ENCODE data around the gene PACS1. TPM values are rescaled to one million over a fixed set of nuclear protein-coding genes. Genes with fewer than 3 reads are reported as not detected.

Gene PACS1
- total and polyA plus RNA-seq, 9 donors = 22.4 to 92.9 (median 73.9) TPM

- Histone ChIP-seq H3K27me3 (no peaks in the 10 kb centered on the region), H3K36me3 (no peaks in the 10 kb centered on the region), H3K4me1 (ENCODE audit: insufficient read depth) (no peaks in the 10 kb centered on the region), H3K4me3 (no peak overlapping the region), H3K9me3 (no peaks in the 10 kb centered on the region), H3K27ac (no peak overlapping the region)
- intact Hi-C loops (cut with DNase I) = no loop called here
- DNase-seq = no peak
- TF ChIP-seq CTCF (IDR thresholded peaks at IDR 0.05) (no peak), POLR2A (IDR thresholded peaks at IDR 0.05) (no peak), EP300 (IDR thresholded peaks at IDR 0.05) (no peak)
- 91 to 93% (median 91%) methylated on average over 7 of the region's 7 CpGs for WGBS, 3 donors
Measured at GRCh38 chr11:66176650-66177049, 106.6 kb downstream of the PACS1 start.

GRCh38 chr11:66178183-66178582, 108.1 kb downstream of the PACS1 start:
- no peak for DNase-seq
- H3K27ac ChIP-seq = no peak overlapping the region
- H3K27me3 ChIP-seq = no peaks in the 10 kb centered on the region
- TF ChIP-seq CTCF (IDR thresholded peaks at IDR 0.05) (no peak), POLR2A (IDR thresholded peaks at IDR 0.05) (no peak)
- H3K36me3 ChIP-seq = no peaks in the 10 kb centered on the region
- no peaks in the 10 kb centered on the region for H3K9me3 ChIP-seq
- 92 to 96% (median 96%) methylated on average over 2 of the region's 2 CpGs for WGBS, 3 donors
- intact Hi-C loops (cut with DNase I) = no loop called here
- H3K4me1 ChIP-seq (ENCODE audit: insufficient read depth) = no peaks in the 10 kb centered on the region
- no peak overlapping the region for H3K4me3 ChIP-seq

- no peak for TF ChIP-seq EP300 (IDR thresholded peaks at IDR 0.05)
- TF ChIP-seq POLR2A (IDR thresholded peaks at IDR 0.05) = no peak
- no peak for TF ChIP-seq CTCF (IDR thresholded peaks at IDR 0.05)
- no peak overlapping the region for H3K27ac ChIP-seq
- no peaks in the 10 kb centered on the region for H3K9me3 ChIP-seq
- no peaks in the 10 kb centered on the region for H3K4me1 ChIP-seq (ENCODE audit: insufficient read depth)
- H3K36me3 ChIP-seq = no peaks in the 10 kb centered on the region
- no peaks in the 10 kb centered on the region for H3K27me3 ChIP-seq
- no peak for DNase-seq
- H3K4me3 ChIP-seq = no peak overlapping the region
- intact Hi-C loops (cut with DNase I) = no loop called here
Measured at GRCh38 chr11:66178871-66179270, 108.8 kb downstream of the PACS1 start.

- H3K36me3 ChIP-seq = no peaks in the 10 kb centered on the region
- WGBS, 3 donors = 80 to 89% (median 85%) methylated on average over 2 of the region's 2 CpGs
- no peaks in the 10 kb centered on the region for H3K9me3 ChIP-seq
- intact Hi-C loops (cut with DNase I) = no loop called here
- H3K27ac ChIP-seq = no peak overlapping the region
- H3K27me3 ChIP-seq = no peaks in the 10 kb centered on the region
- H3K4me3 ChIP-seq = no peak overlapping the region
- no peaks in the 10 kb centered on the region for H3K4me1 ChIP-seq (ENCODE audit: insufficient read depth)
- DNase-seq = no peak
- TF ChIP-seq CTCF (IDR thresholded peaks at IDR 0.05) (no peak), POLR2A (IDR thresholded peaks at IDR 0.05) (no peak), EP300 (IDR thresholded peaks at IDR 0.05) (no peak)
Measured at GRCh38 chr11:66181632-66182315, 111.7 kb downstream of the PACS1 start.

All from ovary (tissue), 9 donors.